HG03565 (cell line): ENCODE data around the gene PRPSAP1.

Source experiments
- ATAC-seq: cut with Tn5 transposase; IDR thresholded peaks from one replicate; pipeline ENCODE4 v1.9.1; 2021; ENCODE audit warnings: mild to moderate bottlenecking, moderate library complexity; ENCODE audit not compliant: unreplicated experiment

Gene PRPSAP1, protein sequence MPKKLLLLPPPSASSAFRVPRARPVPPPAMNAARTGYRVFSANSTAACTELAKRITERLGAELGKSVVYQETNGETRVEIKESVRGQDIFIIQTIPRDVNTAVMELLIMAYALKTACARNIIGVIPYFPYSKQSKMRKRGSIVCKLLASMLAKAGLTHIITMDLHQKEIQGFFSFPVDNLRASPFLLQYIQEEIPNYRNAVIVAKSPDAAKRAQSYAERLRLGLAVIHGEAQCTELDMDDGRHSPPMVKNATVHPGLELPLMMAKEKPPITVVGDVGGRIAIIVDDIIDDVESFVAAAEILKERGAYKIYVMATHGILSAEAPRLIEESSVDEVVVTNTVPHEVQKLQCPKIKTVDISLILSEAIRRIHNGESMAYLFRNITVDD

DNA sequence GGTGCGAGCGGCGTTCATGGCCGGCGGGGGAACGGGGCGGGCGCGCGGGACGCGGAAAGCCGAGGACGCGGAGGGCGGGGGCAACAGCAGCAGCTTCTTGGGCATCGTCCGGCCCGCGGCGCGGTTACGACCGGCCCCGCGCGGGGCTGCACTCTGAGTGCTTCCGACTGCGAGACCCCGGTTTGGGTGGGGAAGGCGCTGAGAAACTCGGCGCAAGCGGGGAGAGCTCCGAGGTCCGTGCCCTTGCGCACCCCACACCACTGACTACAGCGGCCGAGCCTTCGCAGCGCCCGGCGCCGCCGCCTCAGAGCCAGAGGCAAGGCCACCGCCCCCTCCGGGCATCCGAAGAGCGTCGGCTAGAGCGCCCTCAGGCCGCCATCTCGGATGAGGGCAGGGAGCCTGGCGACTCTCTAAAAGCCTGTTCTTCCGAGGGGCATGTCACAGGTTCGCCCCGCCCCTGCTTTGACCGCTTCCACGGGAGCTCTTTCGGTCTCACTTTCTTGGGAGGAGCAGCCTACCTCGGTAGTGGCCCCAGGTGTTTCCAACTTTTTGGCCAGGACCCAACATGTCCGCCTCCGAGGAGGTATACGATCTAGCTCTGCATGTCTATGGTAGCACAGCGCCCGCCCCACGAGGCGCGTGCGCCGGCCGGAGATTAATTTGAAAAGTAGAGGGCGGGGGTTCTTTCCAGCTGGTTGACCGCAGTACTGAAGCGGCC lies at the start of gene PRPSAP1:
PRPSAP1 (minus strand) TSS at position 318 of the 718 bp plus-strand sequence; CDS start at position 105, 213 bp downstream.
- peak; percentile 79 for ATAC-seq

DNA sequence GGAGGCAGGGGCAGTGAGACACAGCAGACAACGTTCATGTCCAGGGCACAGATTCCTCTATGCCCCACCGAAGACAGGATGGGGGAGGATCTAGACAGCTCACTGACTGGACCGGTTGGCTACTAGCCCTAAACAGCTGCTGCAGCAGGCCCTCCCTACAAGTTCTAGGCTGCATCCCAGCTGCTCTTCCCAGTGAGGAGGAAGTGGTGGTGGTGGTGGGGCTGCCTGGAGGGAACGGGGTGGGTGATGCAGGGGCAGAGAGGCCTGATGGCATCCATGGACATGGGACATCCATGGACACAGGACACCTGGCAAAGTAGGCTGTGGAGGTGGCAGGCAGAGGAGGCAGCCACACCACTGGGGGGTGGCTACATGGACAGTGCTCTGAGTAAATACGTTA lies 49.0 kb upstream of the PRPSAP1 start:
- no peak for ATAC-seq

- no peak for ATAC-seq
Measured at GRCh38 chr17:76399175-76400172, 45.8 kb upstream of the PRPSAP1 start.

DNA sequence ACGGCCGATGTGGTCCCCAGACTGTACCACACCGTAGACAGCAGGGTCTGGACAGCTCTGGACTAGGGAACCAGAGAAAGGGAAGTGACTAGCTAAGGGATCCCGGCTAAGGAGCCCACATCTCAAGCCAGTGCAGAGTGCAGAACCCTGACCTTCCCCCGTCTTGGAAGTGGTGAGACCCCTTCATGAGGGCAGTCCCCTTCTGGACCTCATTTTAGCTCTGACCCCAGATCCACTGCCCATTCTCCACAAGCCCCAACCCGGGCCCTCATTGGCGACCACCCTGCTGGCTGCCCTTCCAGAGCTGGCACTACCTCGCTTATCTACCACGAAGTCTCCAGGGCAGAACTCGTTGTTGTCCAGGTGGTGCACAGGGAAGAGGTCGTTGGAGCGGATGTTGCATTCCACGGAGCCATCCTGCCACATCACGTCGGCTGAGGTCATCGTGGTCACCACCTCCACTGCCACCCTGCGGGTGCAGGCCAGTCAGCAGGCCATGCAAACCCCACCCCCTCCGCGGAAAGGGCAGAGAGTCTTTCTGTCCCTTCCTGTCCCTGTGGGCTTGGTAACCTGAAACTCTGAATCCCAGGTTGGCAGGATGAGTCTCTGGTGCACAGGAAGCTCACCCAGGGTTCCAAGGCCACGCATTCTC lies 44.9 kb upstream of the PRPSAP1 start:
- no peak for ATAC-seq

DNA sequence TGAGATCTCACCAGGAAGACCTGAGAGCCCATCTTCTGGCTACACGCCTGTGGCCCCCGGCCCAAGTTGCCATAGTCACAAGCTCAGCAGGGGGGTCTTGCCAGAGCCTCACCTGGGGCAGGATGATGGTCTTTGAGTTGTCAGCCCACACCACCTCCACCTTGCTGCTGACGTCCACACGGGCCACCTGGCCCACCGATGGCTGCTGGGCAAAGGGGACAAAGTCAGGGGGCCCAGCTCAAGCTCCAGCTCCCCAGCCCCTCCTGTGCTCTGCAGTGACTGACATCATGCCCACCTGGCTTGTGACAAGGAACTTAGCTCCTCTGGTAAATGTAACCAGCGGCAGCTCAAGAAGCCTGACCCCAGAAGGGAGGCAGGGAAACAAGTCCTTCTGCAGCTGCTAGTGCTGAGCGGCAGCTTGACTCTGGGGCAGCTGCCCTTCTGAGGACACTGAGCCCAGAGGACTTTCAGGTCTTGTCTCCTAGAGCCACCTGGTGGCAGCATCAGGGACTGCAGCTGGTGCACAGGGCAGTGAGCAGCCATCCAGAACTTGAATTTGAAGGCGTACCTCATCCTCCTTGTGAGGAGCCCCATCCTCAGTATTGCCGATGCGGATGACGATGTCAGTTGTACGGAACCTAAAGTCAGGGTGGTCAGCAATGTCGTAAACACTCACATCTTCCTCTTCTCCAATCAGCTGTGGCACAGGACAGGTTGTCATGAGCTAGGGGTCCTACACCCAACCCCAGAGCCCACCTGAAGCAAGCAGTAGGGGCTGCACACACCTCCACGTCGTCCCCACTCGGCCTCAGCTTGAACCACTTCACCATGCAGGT lies 44.2 kb upstream of the PRPSAP1 start:
- ATAC-seq = no peak

DNA sequence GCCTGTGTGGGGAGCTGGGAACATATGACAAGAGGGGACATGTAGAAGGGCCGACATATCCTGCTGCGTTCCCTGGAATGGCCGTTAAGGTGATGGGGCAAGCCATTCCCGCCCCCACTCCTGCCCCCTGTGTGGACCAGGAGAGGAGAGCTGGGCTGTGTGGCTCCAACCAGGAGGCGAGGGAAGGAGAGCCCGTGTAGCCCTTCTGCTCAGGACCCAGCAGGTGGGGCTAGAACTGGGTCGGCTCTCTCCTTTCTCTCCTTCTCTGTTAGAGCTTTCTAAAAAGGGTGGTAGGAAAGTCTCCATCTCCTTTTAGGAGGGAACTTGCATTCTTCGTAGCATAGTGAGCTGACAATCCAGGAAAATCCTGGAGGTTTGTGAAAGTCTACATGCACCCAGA lies 43.5 kb upstream of the PRPSAP1 start:
- no peak for ATAC-seq

DNA sequence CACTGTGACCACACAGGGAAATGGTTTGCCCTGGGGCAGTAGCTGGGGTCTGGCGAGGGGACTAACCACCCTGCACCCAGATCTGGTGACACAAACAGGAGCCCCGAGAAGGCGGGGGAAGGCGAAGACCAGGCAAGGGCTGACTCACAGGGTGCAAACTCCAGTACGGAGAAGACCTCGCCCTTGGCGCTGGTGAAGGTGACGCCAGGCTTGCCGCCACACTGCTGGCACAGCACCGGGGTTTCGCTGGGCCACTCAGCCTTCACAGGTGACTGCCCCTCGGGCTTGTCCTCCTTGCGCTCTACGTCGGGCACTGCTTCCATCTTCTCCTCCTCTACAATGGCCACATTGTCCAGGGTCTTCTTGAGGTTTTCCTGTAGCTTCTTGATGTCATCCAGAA lies 42.3 kb upstream of the PRPSAP1 start:
- ATAC-seq = no peak

DNA sequence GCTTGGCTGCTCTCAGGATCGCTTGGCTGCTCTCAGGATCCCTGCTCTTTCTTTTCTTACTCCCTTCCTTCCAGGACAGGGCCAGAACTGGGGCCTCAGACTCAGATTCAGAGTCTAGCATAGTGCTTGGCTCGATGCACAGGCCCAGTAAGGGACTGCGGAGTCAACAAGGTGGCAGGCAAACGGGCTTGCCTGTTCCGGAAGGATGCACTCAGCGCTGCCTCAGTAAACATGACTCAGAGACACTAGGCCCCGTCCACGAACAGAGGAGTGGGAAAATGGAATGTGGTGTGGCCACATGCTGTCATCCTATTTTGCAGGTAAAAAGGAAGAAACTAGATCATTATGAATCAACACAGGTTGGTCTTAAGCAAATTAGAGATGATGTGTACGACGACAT lies 40.5 kb upstream of the PRPSAP1 start:
- no peak for ATAC-seq

- ATAC-seq = no peak
Measured at GRCh38 chr17:76391200-76391715, 37.5 kb upstream of the PRPSAP1 start.

DNA sequence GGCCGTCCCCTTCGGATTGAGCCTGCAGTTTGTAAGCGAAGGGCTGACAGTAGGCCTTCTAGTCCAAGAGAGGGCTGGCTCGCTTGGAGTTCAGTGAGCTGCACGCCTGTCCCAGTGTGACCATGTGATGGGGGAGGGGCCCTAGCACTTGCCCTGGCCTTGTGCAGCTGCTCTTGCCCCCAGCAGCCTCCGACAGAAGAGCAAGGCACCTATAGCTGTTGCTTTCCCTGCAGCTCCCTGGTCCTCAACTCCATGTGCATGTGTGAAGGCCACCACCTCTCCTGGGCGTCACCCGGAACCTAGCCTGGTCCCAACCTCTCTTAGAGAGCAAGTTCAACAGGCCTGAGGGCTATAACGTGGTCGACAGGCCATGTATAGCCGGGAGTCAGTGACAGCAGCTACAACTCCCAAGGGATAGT lies 36.3 kb upstream of the PRPSAP1 start:
- ATAC-seq = no peak

GRCh38 chr17:76388966-76389888 lies 35.5 kb upstream of the PRPSAP1 start:
- ATAC-seq = no peak

DNA sequence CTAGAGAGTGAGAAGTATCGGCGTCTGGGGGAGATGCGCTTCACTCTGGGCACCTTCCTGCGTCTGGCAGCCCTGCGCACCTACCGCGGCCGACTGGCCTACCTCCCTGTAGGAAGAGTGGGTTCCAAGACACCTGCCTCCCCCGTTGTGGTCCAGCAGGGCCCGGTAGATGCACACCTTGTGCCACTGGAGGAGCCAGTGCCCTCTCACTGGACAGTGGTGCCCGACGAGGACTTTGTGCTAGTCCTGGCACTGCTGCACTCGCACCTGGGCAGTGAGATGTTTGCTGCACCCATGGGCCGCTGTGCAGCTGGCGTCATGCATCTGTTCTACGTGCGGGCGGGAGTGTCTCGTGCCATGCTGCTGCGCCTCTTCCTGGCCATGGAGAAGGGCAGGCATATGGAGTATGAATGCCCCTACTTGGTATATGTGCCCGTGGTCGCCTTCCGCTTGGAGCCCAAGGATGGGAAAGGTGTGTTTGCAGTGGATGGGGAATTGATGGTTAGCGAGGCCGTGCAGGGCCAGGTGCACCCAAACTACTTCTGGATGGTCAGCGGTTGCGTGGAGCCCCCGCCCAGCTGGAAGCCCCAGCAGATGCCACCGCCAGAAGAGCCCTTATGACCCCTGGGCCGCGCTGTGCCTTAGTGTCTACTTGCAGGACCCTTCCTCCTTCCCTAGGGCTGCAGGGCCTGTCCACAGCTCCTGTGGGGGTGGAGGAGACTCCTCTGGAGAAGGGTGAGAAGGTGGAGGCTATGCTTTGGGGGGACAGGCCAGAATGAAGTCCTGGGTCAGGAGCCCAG lies 33.5 kb upstream of the PRPSAP1 start:
- no peak for ATAC-seq

GRCh38 chr17:76385892-76386786 lies 32.4 kb upstream of the PRPSAP1 start:
- no peak for ATAC-seq

DNA sequence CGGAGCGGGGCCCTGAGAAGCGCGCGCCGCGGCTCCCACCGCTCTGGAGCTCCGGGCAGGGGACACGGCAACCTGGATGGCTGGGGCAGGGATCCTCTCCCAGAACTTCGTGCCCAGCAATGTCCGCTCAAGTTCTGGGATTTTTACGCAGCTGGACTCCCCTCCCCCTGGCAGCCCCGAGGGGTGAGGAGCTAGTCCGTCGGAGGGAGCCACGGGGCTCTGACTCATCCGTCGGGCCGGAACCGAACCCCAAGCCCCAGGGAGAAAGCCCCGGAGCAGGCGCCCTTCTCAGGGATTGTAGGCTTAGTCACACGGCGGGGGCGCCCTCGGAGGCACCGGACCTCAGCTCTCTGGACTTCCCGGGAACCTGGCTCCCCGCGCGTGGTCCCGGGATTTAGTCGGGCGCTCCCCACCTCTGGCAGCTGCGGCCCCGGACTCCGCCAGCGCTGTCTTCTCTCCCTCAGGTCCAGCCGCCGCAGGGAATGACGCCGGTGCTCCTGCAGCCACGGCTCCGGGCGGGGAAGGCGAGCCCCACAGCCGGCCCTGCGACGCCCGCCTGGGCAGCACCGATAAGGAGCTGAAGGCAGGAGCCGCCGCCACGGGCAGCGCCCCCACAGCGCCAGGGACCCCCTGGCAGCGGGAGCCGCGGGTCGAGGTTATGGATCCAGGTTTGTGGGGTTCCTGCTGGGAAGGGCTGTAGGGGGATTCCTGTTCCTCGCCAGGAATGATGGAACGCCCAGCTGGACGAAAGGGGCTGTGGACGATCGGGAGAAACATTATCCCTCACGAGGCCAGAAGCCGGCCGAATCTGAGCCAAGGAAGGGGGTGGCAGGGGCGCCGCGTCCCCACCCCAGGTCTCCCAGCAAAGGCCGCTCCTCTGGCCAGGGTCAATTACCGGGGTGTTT lies 31.5 kb upstream of the PRPSAP1 start:
- ATAC-seq = no peak

- peak; percentile 38 for ATAC-seq
Measured at GRCh38 chr17:76384222-76384986, 30.7 kb upstream of the PRPSAP1 start, which contains the start of gene SPHK1. TSS of gene SPHK1 (plus strand) at chr17:76384609. CDS start at chr17:76385645, 1,036 bp downstream.
